H1 (cell line): ENCODE results near the gene ANKS1A. TPM values are rescaled to one million over a fixed set of nuclear protein-coding genes. Genes with fewer than 3 reads are reported as not detected.

ENCODE experiments used
- CTCF ChIA-PET: fragments of 300-600 bp; sonication (Branson Sonifier 250); formaldehyde crosslinking; loops from one replicate; lab custom pipeline; 2021; ENCODE audit not compliant: partially characterized antibody; lab: Charles Lee
- POLR2A ChIA-PET: fragments of 300-600 bp; sonication (Branson Sonifier 250); formaldehyde crosslinking; loops from one replicate; lab custom pipeline; 2021; ENCODE audit warnings: inconsistent platforms; ENCODE audit not compliant: partially characterized antibody; lab: Charles Lee
- DNase-seq, 2 experiments: peaks; one replicate each; pipeline versions ENCODE4 v3.0.0 to v3.0.0-alpha.2; 2010 to 2022; ENCODE audit warnings: low spot score in 2 of 2, low read depth in 1 of 2, mixed read lengths in 1 of 2
- FAIRE-seq: peaks from 2 replicates; lab custom pipeline; 2011; peaks lifted over from hg19 to GRCh38; lab: Jason Lieb, UNC
- H2AFZ ChIP-seq: 2 replicates; pipeline ENCODE4 v1.8.1; 2012; ENCODE audit warnings: low read length, inconsistent platforms
- H2AK5ac ChIP-seq: 2 replicates; pipeline ENCODE4 v1.6.1; 2013; ENCODE audit warnings: low read depth, low read length
- H2BK120ac ChIP-seq: replicated peaks from 2 replicates; pipeline ENCODE3; 2013; ENCODE audit warnings: low read depth, low read length, inconsistent platforms
- H2BK12ac ChIP-seq: 2 replicates; pipeline ENCODE4 v1.6.1; 2013; ENCODE audit warnings: low read depth, low read length
- H2BK15ac ChIP-seq: 2 replicates; pipeline ENCODE4 v1.6.1; 2013; ENCODE audit warnings: low read length
- H2BK20ac ChIP-seq: 2 replicates; pipeline ENCODE4 v1.6.1; 2013; ENCODE audit warnings: low read length
- H2BK5ac ChIP-seq: 2 replicates; pipeline ENCODE4 v1.6.1; 2013; ENCODE audit warnings: low read depth, low read length
- H3K14ac ChIP-seq: 2 replicates; pipeline ENCODE4 v1.6.1; 2013; ENCODE audit warnings: inconsistent platforms; ENCODE audit not compliant: insufficient read length
- H3K18ac ChIP-seq: 2 replicates; pipeline ENCODE4 v1.6.1; 2013; ENCODE audit warnings: low read length; ENCODE audit errors: extremely low read depth
- H3K23ac ChIP-seq: 2 replicates; pipeline ENCODE4 v1.6.1; 2013; ENCODE audit warnings: inconsistent platforms; ENCODE audit not compliant: insufficient read length
- H3K23me2 ChIP-seq: 2 replicates; pipeline ENCODE4 v1.6.1; 2013; ENCODE audit warnings: low read depth, low read length
- H3K27ac ChIP-seq: 2 replicates; pipeline ENCODE4 v1.6.1; 2011; ENCODE audit warnings: low read depth, low read length, inconsistent platforms
- H3K27me3 ChIP-seq, 4 experiments: replicated peaks in 1 of 4; 1 replicate in 1 of 4; 2 replicates in 3 of 4; pipeline versions ENCODE4 v1.6.1 to v1.8.1; 2011 to 2013; ENCODE audit warnings: low read length in 3 of 4, mild to moderate bottlenecking in 3 of 4, inconsistent platforms in 2 of 4, mixed read lengths in 2 of 4, moderate library complexity in 1 of 4; ENCODE audit not compliant: control insufficient read depth in 3 of 4, insufficient read depth in 3 of 4; ENCODE audit errors: extremely low read depth in 1 of 4
- H3K36me3 ChIP-seq, 4 experiments: 2 replicates each; pipeline versions ENCODE4 v1.6.1 to v1.8.1; 2011 to 2013; ENCODE audit warnings: mild to moderate bottlenecking in 4 of 4, low read length in 3 of 4, moderate library complexity in 2 of 4, control low read depth in 1 of 4, inconsistent platforms in 1 of 4; ENCODE audit not compliant: insufficient read depth in 4 of 4, control insufficient read depth in 2 of 4
- H3K4ac ChIP-seq: replicated peaks from 2 replicates; pipeline ENCODE3; 2013; ENCODE audit warnings: low read length, low read depth, mixed read lengths, inconsistent platforms; ENCODE audit not compliant: insufficient read length
- H3K4me1 ChIP-seq, 4 experiments: replicated peaks in 1 of 4; 1 replicate in 1 of 4; 2 replicates in 3 of 4; pipeline versions ENCODE4 v1.6.1 to v1.8.1; 2011 to 2013; ENCODE audit warnings: low read length in 3 of 4, inconsistent platforms in 2 of 4, mixed read lengths in 1 of 4; ENCODE audit not compliant: insufficient read depth in 4 of 4, control insufficient read depth in 3 of 4
- H3K4me2 ChIP-seq, 2 experiments: 2 replicates each; pipeline versions ENCODE4 v1.6.1 to v1.8.1; 2011 to 2013; ENCODE audit warnings: low read depth in 2 of 2, low read length in 2 of 2, control low read depth in 1 of 2, inconsistent platforms in 1 of 2, mild to moderate bottlenecking in 1 of 2; ENCODE audit not compliant: insufficient read depth in 1 of 2
- H3K4me3 ChIP-seq, 4 experiments: fragments of 200-600, 300-600 bp in 1 of 4; sonication (generic), shearing (Covaris generic), sonication (Bioruptor Twin) in 1 of 4; 2 replicates each; pipeline versions ENCODE4 v1.5.1 to v1.8.1; 2011 to 2016; ENCODE audit warnings: low read length in 4 of 4, low read depth in 3 of 4, control low read depth in 2 of 4, inconsistent platforms in 2 of 4, mild to moderate bottlenecking in 2 of 4, mixed read lengths in 1 of 4, moderate library complexity in 1 of 4; ENCODE audit not compliant: insufficient read depth in 2 of 4; ENCODE audit errors: extremely low read depth in 1 of 4
- H3K56ac ChIP-seq: replicated peaks from 2 replicates; pipeline ENCODE3; 2013; ENCODE audit warnings: low read depth, mild to moderate bottlenecking, mixed read lengths, low read length, inconsistent platforms; ENCODE audit not compliant: insufficient read length
- H3K79me1 ChIP-seq: 2 replicates; pipeline ENCODE4 v1.6.1; 2013; ENCODE audit warnings: low read depth, low read length, control low read depth
- H3K79me2 ChIP-seq, 2 experiments: 2 replicates each; pipeline versions ENCODE4 v1.6.1 to v1.8.1; 2012 to 2013; ENCODE audit warnings: low read length in 2 of 2, mild to moderate bottlenecking in 2 of 2, inconsistent platforms in 1 of 2; ENCODE audit not compliant: insufficient read depth in 2 of 2, control insufficient read depth in 1 of 2
- H3K9ac ChIP-seq, 4 experiments: replicated peaks in 1 of 4; 1 replicate in 1 of 4; 2 replicates in 3 of 4; pipeline versions ENCODE4 v1.6.1 to v1.8.1; 2011 to 2013; ENCODE audit warnings: low read depth in 3 of 4, low read length in 3 of 4, control low read depth in 2 of 4, mild to moderate bottlenecking in 2 of 4, moderate library complexity in 2 of 4, inconsistent platforms in 1 of 4; ENCODE audit errors: extremely low read depth in 1 of 4
- H3K9me3 ChIP-seq, 2 experiments: 2 replicates each; pipeline versions ENCODE4 v1.6.1 to v1.8.1; 2012 to 2013; ENCODE audit warnings: mild to moderate bottlenecking in 2 of 2, moderate library complexity in 2 of 2, control low read depth in 1 of 2, inconsistent platforms in 1 of 2, low read depth in 1 of 2, low read length in 1 of 2, mixed read lengths in 1 of 2; ENCODE audit not compliant: insufficient read depth in 2 of 2
- H4K20me1 ChIP-seq, 2 experiments: replicated peaks in 1 of 2; 2 replicates each; pipeline versions ENCODE3 to v1.8.1; 2011 to 2013; ENCODE audit warnings: inconsistent platforms in 2 of 2, low read length in 2 of 2, mild to moderate bottlenecking in 1 of 2; ENCODE audit not compliant: insufficient read depth in 2 of 2, control insufficient read depth in 1 of 2
- H4K5ac ChIP-seq: 2 replicates; pipeline ENCODE4 v1.6.1; 2013; ENCODE audit warnings: low read length, low read depth, mixed read lengths, inconsistent platforms; ENCODE audit not compliant: insufficient read length
- H4K8ac ChIP-seq: 2 replicates; pipeline ENCODE4 v1.8.0; 2013; ENCODE audit warnings: mild to moderate bottlenecking, moderate library complexity, low read length, inconsistent platforms; ENCODE audit not compliant: insufficient read depth; ENCODE audit errors: extremely low read depth
- H4K91ac ChIP-seq: replicated peaks from 2 replicates; pipeline ENCODE3; 2013; ENCODE audit warnings: low read length, mixed read lengths, inconsistent platforms; ENCODE audit not compliant: insufficient read length
- CBX5 ChIP-seq: fragments of 300-800, 300-1000 bp; sonication (generic); IDR thresholded peaks from 2 replicates; pipeline ENCODE4 v1.7.1; 2016; ENCODE audit warnings: antibody characterized with exemption, low read length, low read depth
- CHD1 ChIP-seq: IDR thresholded peaks from 2 replicates; pipeline ENCODE4 v1.6.1; 2012; ENCODE audit warnings: low read depth, low read length, improper control_type of control experiment
- EP300 ChIP-seq, 2 experiments: IDR thresholded peaks; 1 replicate in 1 of 2; 2 replicates in 1 of 2; pipeline ENCODE4 v1.6.1; 2011 to 2012; ENCODE audit warnings: low read depth in 2 of 2, low read length in 2 of 2, mild to moderate bottlenecking in 2 of 2, borderline replicate concordance in 1 of 2, inconsistent platforms in 1 of 2, moderate library complexity in 1 of 2
- FOSL1 ChIP-seq: IDR thresholded peaks from 2 replicates; pipeline ENCODE4 v1.6.1; 2011; ENCODE audit warnings: mild to moderate bottlenecking, low read depth, low read length, moderate library complexity; ENCODE audit not compliant: insufficient read depth
- KDM4A ChIP-seq: IDR thresholded peaks from one replicate; pipeline ENCODE4 v1.7.1; 2012; ENCODE audit warnings: low read depth, mild to moderate bottlenecking, moderate library complexity, low read length, inconsistent platforms; ENCODE audit not compliant: severe bottlenecking
- SIX5 ChIP-seq: IDR thresholded peaks from 2 replicates; pipeline ENCODE4 v1.6.1; 2011; ENCODE audit warnings: mild to moderate bottlenecking, low read depth, low read length
- SRF ChIP-seq: IDR thresholded peaks from 2 replicates; pipeline ENCODE4 v1.6.1; 2011; ENCODE audit warnings: mild to moderate bottlenecking, low read depth, low read length, moderate library complexity
- WGBS, 2 experiments: shearing (Covaris generic) in 1 of 2; methylation state at CpG; one replicate each; pipeline versions ENCODE4 v1.1.6 to v1.1.7; 2013 to 2015; ENCODE audit warnings: low lambda C conversion rate in 2 of 2, mixed read lengths in 2 of 2, inconsistent platforms in 1 of 2, low coverage in 1 of 2, missing lambda C conversion rate in 1 of 2; ENCODE audit not compliant: insufficient replicate concordance in 2 of 2, insufficient coverage in 1 of 2, insufficient read length in 1 of 2; ENCODE audit errors: extremely low coverage in 1 of 2, missing lambda C conversion rate in 1 of 2; 5-methylcytosine and 5-hydroxymethylcytosine counted together
- polyA plus RNA-seq, 7 experiments: library from polyadenylated mRNA; depleted of rRNA in 3 of 7; stranded (reverse) in 5 of 7; unstranded in 2 of 7; fragments of >200 nt in 5 of 7; fragments of 200-250 nt in 2 of 7; gene quantifications; 1 replicate in 5 of 7; 2 replicates in 1 of 7; 4 replicates in 1 of 7; pipeline versions ENCODE4 v1.2.1 to v1.2.3, GENCODE V29; 2011 to 2013; ENCODE audit warnings: missing spikeins in 2 of 7, mixed read lengths in 2 of 7
- total RNA-seq: library from RNA; stranded (reverse); fragmentation: NEBNext Ultra II Directional; extraction: Animal tissue kit (Norgen Biotek cat#: 25700); gene quantifications from 2 replicates; pipeline ENCODE4 v1.2.1, GENCODE V29; 2021

Gene ANKS1A
- total and polyA plus RNA-seq, 2 of the 8 experiments (the other 6 are each of a cell fraction or from before 2014, with no cell fraction given), result 9.8 to 30.9 TPM

- CTCF ChIA-PET, result interaction anchor here (1.7 kb wide), 1 partner anchor 17 kb away, joined by 3 read pairs; no protein-coding TSS in a partner anchor
- TF ChIP-seq SIX5, result no peak
- TF ChIP-seq EP300 (IDR thresholded peaks at IDR 0.05; ENCODE audit: borderline replicate concordance in 1 of 2, low read depth in 2 of 2, low read length in 2 of 2), result no peak
- TF ChIP-seq KDM4A, result no peak
- no peak for TF ChIP-seq CHD1
- TF ChIP-seq FOSL1, result no peak
- TF ChIP-seq SRF, result no peak
- no peak for TF ChIP-seq CBX5
Observed at GRCh38 chr6:34876472-34876871, 12.6 kb upstream of the ANKS1A start.

More at GRCh38 chr6:34876472-34876871, 12.6 kb upstream of the ANKS1A start:
- Histone ChIP-seq H3K79me2 (no peaks in the 10 kb centered on the region), H2AK5ac (no peak overlapping the region), H4K20me1 (peaks cover 0 to 2% of the 10 kb centered on the region in 2 experiments), H3K27me3 (no peaks in the 10 kb centered on the region), H3K23me2 (no peaks in the 10 kb centered on the region), H2BK20ac (no peak overlapping the region), H3K4me1 (peaks cover 0 to 7% (median 0%) of the 10 kb centered on the region in 4 experiments; a peak in 1 of 7 replicates), H3K9me3 (no peaks in the 10 kb centered on the region), H3K23ac (no peak overlapping the region), H3K56ac (no peak overlapping the region), H2BK12ac (no peak overlapping the region), H4K91ac (no peak overlapping the region), H3K9ac (no peak overlapping the region), H3K27ac (no peak overlapping the region), H2AFZ (no peak overlapping the region), H3K36me3 (peaks cover 7 to 59% (median 33%) of the 10 kb centered on the region in 4 experiments; a peak in 7 of 8 replicates), H2BK5ac (no peak overlapping the region), H2BK15ac (no peak overlapping the region), H3K4me2 (no peak overlapping the region), H2BK120ac (no peak overlapping the region), H3K4me3 (no peak overlapping the region), H3K4ac (no peak overlapping the region), H3K18ac (no peak overlapping the region), H3K14ac (no peak overlapping the region), H4K8ac (no peak overlapping the region), H3K79me1 (no peaks in the 10 kb centered on the region), H4K5ac (no peak overlapping the region)
- FAIRE-seq (no peak), DNase-seq (no peak)
- POLR2A ChIA-PET, result interaction anchor here (1.0 to 5.4 kb wide), 4 partner anchors 8 to 21 kb away, joined by 3 to 48 read pairs (median 4); partner anchors contain the start of genes ANKS1A and TAF11
- WGBS, 2 experiments, result 90% methylated on average over 3 of the region's 3 CpGs; no CpG with 5 or more reads in 1 of the 2 experiments
